ENCODE data around the gene JMJD4. TPM values are rescaled to one million over a fixed set of nuclear protein-coding genes. Genes with fewer than 3 reads are reported as not detected.

JMJD4 gene
- total and polyA plus RNA-seq, 4 donors = 9.4 to 23.0 (median 15.6) TPM

DNA sequence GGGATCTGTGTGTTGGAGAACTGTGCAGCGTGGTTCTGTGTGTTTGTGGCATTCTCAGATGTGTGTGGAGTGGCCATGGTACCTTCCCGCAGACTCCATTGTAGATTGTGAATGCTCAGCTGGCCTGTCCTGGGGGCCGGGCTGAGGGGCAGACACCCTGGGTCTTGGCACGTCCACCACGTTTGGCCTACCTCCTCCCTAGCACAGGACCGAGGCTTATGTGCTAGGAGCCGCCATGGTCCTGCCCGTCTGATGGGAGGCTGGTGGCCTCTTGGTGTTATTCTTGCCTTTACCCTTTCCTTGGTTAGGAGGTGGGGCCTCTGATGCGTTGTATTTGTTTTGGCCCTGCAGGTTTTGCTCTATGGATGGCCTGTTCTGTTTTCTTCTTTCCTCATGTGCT, 25.3 kb upstream of the JMJD4 start:
- Histone ChIP-seq H3K27me3 (ENCODE audit: control insufficient read depth in 3 of 3, insufficient read depth in 3 of 3, low read length in 2 of 3) (no peaks in the 10 kb centered on the region), H3K36me3 (ENCODE audit: control insufficient read depth in 4 of 4, insufficient read depth in 4 of 4, low read length in 4 of 4) (peaks cover 0 to 21% (median 8%) of the 10 kb centered on the region in 4 donors), H3K4me3 (no peak overlapping the region), H3K9me3 (ENCODE audit: control insufficient read depth in 4 of 4, insufficient read depth in 3 of 4, low read length in 3 of 4) (peaks cover 0 to 2% (median 0%) of the 10 kb centered on the region in 4 donors), H3K4me1 (ENCODE audit: control insufficient read depth in 5 of 5, insufficient read depth in 5 of 5, low read length in 5 of 5) (peaks cover 0 to 10% (median 7%) of the 10 kb centered on the region in 5 donors), H3K9ac (ENCODE audit: insufficient read depth in 1 of 2, low read length in 2 of 2) (no peak overlapping the region), H3K27ac (ENCODE audit: low read depth in 1 of 2, low read length in 1 of 2) (peak overlapping the region in 1 of 2 donors; percentile 58)
- ATAC-seq (ENCODE audit: insufficient read depth, low FRiP score) (no peak), DNase-seq (no peak)
- TF ChIP-seq, protein P1, sequence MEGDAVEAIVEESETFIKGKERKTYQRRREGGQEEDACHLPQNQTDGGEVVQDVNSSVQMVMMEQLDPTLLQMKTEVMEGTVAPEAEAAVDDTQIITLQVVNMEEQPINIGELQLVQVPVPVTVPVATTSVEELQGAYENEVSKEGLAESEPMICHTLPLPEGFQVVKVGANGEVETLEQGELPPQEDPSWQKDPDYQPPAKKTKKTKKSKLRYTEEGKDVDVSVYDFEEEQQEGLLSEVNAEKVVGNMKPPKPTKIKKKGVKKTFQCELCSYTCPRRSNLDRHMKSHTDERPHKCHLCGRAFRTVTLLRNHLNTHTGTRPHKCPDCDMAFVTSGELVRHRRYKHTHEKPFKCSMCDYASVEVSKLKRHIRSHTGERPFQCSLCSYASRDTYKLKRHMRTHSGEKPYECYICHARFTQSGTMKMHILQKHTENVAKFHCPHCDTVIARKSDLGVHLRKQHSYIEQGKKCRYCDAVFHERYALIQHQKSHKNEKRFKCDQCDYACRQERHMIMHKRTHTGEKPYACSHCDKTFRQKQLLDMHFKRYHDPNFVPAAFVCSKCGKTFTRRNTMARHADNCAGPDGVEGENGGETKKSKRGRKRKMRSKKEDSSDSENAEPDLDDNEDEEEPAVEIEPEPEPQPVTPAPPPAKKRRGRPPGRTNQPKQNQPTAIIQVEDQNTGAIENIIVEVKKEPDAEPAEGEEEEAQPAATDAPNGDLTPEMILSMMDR (IDR thresholded peaks at IDR 0.05; ENCODE audit: control extremely low read depth, extremely low read depth) = no peak
- WGBS, 2 donors = 93 to 96% methylated on average over 9 of the region's 9 CpGs

GRCh38 chr1:227759341-227760300, 24.5 kb upstream of the JMJD4 start:
- ATAC-seq (ENCODE audit: insufficient read depth, low FRiP score) = no peak
- WGBS, 2 donors = 91 to 94% methylated on average over 15 of the region's 15 CpGs
- Histone ChIP-seq H3K27me3 (ENCODE audit: control insufficient read depth in 3 of 3, insufficient read depth in 3 of 3, low read length in 2 of 3) (no peaks in the 10 kb centered on the region), H3K36me3 (ENCODE audit: control insufficient read depth in 4 of 4, insufficient read depth in 4 of 4, low read length in 4 of 4) (peaks cover 0 to 21% (median 8%) of the 10 kb centered on the region in 4 donors), H3K9ac (ENCODE audit: insufficient read depth in 1 of 2, low read length in 2 of 2) (no peak overlapping the region), H3K9me3 (ENCODE audit: control insufficient read depth in 4 of 4, insufficient read depth in 3 of 4, low read length in 3 of 4) (peaks cover 0 to 2% (median 0%) of the 10 kb centered on the region in 4 donors), H3K4me3 (no peak overlapping the region), H3K27ac (ENCODE audit: low read depth in 1 of 2, low read length in 1 of 2) (peak overlapping the region in 1 of 2 donors; percentile 58), H3K4me1 (ENCODE audit: control insufficient read depth in 5 of 5, insufficient read depth in 5 of 5, low read length in 5 of 5) (peaks cover 0 to 10% (median 7%) of the 10 kb centered on the region in 5 donors)
- no peak for DNase-seq
- TF ChIP-seq, protein P1 (IDR thresholded peaks at IDR 0.05; ENCODE audit: control extremely low read depth, extremely low read depth) = no peak

- Histone ChIP-seq H3K27me3 (ENCODE audit: control insufficient read depth in 3 of 3, insufficient read depth in 3 of 3, low read length in 2 of 3) (no peaks in the 10 kb centered on the region), H3K4me3 (no peak overlapping the region), H3K36me3 (ENCODE audit: control insufficient read depth in 4 of 4, insufficient read depth in 4 of 4, low read length in 4 of 4) (peaks cover 0 to 26% (median 10%) of the 10 kb centered on the region in 4 donors), H3K9me3 (ENCODE audit: control insufficient read depth in 4 of 4, insufficient read depth in 3 of 4, low read length in 3 of 4) (peaks cover 0 to 2% (median 0%) of the 10 kb centered on the region in 4 donors), H3K27ac (ENCODE audit: low read depth in 1 of 2, low read length in 1 of 2) (no peak overlapping the region), H3K9ac (ENCODE audit: insufficient read depth in 1 of 2, low read length in 2 of 2) (no peak overlapping the region), H3K4me1 (ENCODE audit: control insufficient read depth in 5 of 5, insufficient read depth in 5 of 5, low read length in 5 of 5) (peaks cover 0 to 15% (median 7%) of the 10 kb centered on the region in 5 donors)
- WGBS, 2 donors = 82 to 89% methylated on average over 6 of the region's 6 CpGs
- ATAC-seq (ENCODE audit: insufficient read depth, low FRiP score) = no peak
- no peak for DNase-seq
- TF ChIP-seq, protein P1 (IDR thresholded peaks at IDR 0.05; ENCODE audit: control extremely low read depth, extremely low read depth) = no peak
These were observed 23.3 kb upstream of the JMJD4 start for GRCh38 chr1:227758366-227758765.

Measured in lung (tissue), 12 donors.